NCI-H748 (cell line): ENCODE data around the gene DKC1.

Experiments
- DNase-seq: peaks from one replicate; lab custom pipeline; 2025; ENCODE audit not compliant: unreplicated experiment; lab: John Stamatoyannopoulos, UW

The DKC1 gene

GRCh38 chrX:154762537-154763296, at the start of gene DKC1:
DKC1 (plus strand) TSS chrX:154762864; CDS start chrX:154762966, 102 bp downstream.
- peak; percentile 98 for DNase-seq

DNA sequence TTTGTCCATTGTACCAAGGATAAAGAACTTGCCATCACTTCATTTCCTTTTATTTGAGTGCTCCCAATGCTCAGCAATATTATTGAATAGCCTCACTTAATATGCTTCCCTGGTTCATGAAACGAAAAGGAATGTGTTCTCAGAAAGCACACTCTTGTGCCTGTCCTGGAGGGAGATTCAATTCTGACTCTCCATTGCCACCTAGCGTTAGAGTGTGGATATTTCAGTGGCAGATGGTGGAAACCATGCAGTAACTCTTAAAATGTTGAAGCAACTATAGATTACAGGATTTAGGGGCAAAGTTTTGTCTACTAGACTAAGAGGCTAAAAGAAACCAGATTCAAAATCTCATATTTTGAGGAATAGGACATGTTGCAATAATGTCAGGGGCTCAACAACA, 47.7 kb upstream of the DKC1 start:
- peak; percentile 38 for DNase-seq

DNA sequence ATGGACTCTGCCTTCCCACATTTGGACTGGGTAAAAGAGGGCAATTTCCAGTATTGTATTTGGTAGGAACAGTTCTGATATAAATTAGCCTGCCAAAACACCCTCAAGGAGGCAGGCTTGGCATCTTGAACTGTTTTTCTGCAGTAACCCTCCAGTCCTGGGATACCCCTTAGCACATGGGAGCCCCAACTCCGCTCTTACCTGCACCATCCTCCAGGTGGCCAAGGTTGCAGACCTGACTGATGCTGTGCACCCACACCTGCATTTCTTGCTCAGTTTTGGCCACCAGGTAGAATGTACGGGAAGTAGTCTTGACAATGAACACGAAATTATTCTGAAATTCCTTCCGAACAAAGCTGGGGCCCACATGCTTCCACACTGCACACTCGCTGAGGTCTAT, 46.8 kb upstream of the DKC1 start:
- no peak for DNase-seq

- peak; percentile 6 for DNase-seq
These were observed 44.8 kb upstream of the DKC1 start for GRCh38 chrX:154717824-154718223.

GRCh38 chrX:154718616-154719015, 44.0 kb upstream of the DKC1 start:
- DNase-seq = no peak

GRCh38 chrX:154719132-154719675, 43.5 kb upstream of the DKC1 start:
- DNase-seq = no peak

DNA sequence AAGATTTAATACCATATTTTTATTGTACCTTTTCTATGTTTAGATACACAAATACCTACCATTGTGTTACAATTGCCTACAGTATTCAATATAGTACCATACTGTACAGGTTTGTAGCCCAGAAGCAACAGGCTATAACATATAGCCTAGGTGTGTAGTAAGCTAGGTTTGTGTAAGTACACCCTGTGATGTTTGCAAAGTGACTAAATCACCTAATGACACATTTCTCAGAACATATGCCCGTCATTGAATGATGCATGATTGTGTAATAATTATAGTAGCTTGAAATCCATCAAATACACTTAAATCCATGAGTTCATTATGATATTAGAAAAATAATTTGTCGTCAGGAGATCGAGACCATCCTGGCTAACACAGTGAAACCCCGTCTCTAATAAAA, 42.6 kb upstream of the DKC1 start:
- no peak for DNase-seq

DNA sequence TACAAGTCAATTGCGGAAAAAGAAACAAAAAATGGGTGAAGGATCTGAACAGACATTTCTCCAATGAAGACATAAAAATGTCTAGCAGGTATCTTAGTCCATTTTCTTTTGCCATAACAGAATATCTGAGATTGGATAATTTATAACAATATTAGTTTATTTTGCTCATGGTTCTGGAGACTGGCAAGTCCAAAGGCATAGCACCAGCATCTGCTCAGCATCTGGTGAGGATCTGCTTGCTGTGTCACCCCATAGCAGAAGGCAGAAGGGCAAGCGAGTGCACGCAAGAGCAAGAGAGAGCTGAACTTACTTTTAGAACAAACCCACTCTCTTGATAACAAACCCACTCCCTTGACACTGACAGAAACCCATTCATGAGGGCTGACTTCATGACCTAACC, 41.5 kb upstream of the DKC1 start:
- no peak for DNase-seq

- no peak for DNase-seq
These were observed 37.5 kb upstream of the DKC1 start for GRCh38 chrX:154724993-154725756.

GRCh38 chrX:154727418-154727817, 35.2 kb upstream of the DKC1 start:
- DNase-seq = no peak

DNA sequence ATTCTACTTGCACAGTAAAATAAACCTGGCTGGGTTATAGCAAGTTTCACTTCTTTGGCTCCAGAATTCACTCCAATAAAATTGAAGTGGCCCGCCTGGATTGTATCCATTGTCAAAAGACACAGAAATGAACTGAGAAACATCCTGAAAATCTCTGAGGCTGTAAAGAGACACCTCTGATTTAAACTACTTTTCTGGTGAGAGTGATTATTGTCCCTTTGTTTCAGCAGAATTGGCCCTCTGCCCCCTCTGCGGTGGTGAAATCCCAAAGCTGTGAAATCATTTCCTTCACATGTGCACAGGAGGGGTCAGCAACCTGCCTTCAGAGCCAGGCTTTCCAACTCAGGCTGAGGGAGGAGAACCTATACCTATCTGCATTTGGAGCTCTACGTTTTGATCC, 34.8 kb upstream of the DKC1 start:
- DNase-seq = no peak

DNA sequence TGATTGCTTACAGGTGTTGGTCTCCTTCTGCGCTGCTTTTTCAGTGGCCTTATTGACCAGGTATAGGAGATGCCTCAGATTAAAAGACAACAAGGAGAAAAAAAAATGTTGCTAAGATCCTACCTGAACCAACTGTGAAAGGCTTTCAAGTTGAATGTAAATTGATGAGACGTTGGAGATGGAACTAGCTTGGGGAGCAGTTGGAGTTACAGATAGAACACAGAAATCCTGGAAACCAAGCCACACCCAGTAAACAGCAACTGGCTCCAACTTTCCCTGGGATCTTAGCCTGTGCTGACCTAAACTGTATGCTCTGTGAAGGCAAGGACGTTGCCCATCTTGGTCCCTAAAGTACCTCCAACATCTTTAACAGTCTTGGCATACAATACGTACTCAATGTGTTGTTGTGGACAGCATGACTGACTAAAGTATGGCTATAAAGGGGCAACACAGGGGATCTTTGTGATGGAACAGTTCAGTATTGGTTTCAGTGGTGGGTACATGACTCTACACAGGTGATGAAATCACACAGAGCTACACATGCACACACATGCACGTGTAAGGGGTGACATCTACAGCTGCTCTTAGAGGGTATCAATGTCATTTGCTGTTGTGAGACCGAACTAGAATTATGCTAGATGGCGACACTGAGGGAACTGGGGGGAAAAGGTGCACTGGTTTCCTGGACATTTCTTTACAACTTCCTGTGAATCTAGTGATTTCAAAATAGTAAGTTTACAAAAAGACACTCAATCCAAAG, 34.1 kb upstream of the DKC1 start:
- no peak for DNase-seq

DNA sequence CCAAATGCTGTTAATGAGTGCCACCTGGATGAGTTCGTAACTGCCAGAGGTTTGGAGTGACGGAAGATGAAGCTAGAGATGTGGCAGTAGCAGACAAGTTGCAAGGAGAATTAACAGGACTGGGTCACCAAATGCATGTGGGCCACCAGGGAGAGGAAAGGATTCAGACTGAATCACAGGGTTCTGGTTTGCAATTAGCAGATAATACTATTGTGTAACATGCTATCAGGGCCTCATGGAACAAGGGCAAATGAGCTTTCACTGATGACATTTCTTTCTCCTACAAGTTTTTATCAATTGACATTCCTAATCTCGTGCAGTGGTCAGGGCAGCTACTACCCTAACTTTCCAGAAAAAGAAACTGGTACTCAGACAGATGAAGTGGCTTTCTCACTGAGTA, 33.2 kb upstream of the DKC1 start:
- DNase-seq = no peak

DNA sequence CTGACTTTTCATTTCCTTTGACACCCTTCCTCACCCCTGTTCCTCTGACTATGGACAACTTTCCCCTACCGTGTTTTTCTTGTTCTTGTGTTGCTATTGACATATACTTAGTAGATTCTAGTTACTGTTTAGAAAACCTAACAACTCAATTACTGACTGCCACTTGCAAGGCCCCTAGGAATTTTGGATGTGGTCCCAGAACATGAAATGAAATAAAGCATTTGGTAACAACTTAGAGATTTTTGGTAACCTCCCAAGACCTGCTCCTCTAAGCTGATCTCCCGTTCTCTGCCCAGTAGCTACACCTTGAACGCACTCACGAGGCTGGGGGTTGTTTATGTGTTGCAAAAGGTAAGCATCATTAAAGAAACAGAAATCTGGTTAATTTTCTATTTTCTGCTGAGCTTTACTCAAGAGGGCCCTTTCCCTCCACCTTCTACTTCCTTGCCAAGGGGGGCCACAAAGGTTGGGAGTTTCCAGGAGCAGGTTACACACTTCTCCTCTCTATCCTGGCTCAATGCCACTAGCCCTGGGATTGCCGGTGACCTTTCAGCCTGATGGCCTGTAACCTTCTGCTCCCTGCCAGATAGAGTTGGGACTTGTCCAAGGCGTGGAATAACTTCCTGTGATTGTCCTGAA, 32.3 kb upstream of the DKC1 start:
- no peak for DNase-seq

DNA sequence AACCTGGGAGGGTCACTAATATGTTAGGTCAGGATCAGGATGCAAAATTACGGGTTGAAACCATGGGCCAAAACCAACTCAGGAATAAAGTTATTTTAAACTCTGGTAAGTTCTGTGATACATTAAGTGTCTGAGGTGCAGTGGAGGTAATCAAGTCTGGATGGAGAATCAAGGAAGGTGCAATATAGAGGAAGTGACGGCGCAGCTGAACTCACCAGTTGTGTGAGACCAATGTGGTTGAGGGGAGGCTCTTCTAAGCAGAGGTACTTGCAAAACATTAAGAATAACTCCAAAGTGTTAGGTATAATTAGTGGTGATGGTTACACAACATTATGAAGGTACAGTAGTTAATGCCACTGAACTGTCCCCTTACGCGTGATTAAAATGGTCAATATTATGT, 31.5 kb upstream of the DKC1 start:
- DNase-seq = no peak

GRCh38 chrX:154731881-154732280, 30.8 kb upstream of the DKC1 start:
- no peak for DNase-seq

- no peak for DNase-seq
These were observed 30.1 kb upstream of the DKC1 start for GRCh38 chrX:154732421-154733065.

GRCh38 chrX:154733066-154733425, 29.6 kb upstream of the DKC1 start:
- no peak for DNase-seq

DNA sequence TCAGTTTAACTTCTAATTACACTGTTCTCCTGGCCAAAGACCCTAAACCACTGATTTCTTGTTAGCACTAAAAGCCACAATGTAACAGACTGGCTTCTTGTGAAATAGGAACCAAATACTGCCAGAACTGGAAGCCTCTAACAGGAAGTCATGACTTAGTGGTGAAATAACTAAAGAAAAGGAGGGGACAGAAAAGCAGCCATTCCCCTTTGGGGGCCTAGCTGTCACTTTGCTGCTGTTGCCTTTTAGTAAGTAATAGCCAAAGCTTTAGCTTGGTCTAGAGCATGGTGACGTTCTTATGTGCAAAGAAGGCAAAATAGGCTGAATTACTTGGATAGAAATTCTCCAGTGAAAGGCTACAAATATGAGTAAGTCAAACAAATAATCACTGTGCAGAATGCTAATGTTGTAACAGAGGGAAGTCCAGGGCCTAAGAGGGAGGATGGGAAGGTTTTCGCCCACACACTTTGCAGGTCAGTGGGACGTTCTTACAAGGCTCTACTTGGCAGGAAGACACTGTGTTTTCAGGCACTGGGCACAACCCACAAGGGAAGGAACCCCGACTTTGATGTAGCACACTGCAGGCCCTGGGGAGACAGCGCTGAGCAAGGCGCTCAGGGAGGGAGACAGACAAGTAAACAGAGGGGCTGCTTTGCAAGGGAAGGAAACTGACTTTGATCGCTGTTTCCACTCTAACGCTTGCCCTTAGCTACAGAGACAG, 28.4 kb upstream of the DKC1 start:
- DNase-seq = no peak
